ENCODE data around the gene TUBA1B. TPM values are rescaled to one million over a fixed set of nuclear protein-coding genes. Genes with fewer than 3 reads are reported as not detected.

TUBA1B gene
- total and polyA plus RNA-seq, 2 donors (not counting 3 experiments of a cell fraction or from before 2014, with no cell fraction given): 2,245 to 5,362 TPM

GRCh38 chr12:49088150-49088931, 42.9 kb downstream of the TUBA1B start:
- no peak overlapping the region for H3K27ac ChIP-seq (ENCODE audit: insufficient read depth, low read depth, low read length)
- peak; percentile 99 for FAIRE-seq
- POLR2A ChIA-PET: interaction anchor here (0.6 to 1.5 kb wide), 8 partner anchors 10 to 100 kb away, joined by 3 to 12 read pairs (median 4); partner anchors contain the start of genes RHEBL1 and TUBA1B
- peak overlapping the region; percentile 64 for H2AFZ ChIP-seq (ENCODE audit: low read depth, low read length)
- no peaks in the 10 kb centered on the region for H3K9me3 ChIP-seq (replicated peaks; ENCODE audit: control insufficient read depth, insufficient read depth, low read length)
- H3K9me1 ChIP-seq (replicated peaks; ENCODE audit: control insufficient read depth, extremely low read depth, insufficient read depth, low read length): no peaks in the 10 kb centered on the region
- dilution Hi-C loops (cut with MboI; ENCODE audit: extremely low pct_ligation_motif_present, low sequenced_read_pairs): no loop called here
- intact Hi-C loops (cut with micrococcal nuclease): loop anchor here (1.0 to 2.0 kb wide), 4 partner anchors 10 to 147 kb away; partner anchors contain the start of gene TUBA1B
- BruUV-seq (replicated peaks): no TSS peak
- peak; percentile 91 for DNase-seq (ENCODE audit: low read depth, low spot score)
- H3K27me3 ChIP-seq (ENCODE audit: control insufficient read depth in 2 of 2, insufficient read depth in 2 of 2, low read length in 2 of 2): no peaks in the 10 kb centered on the region
- H4K20me1 ChIP-seq (replicated peaks; ENCODE audit: control insufficient read depth, extremely low read depth, insufficient read depth, low read length): no peaks in the 10 kb centered on the region
- no peak overlapping the region for H3K4me3 ChIP-seq (replicated peaks in 1 of 3; ENCODE audit: insufficient read depth in 1 of 3, low read depth in 1 of 3, low read length in 3 of 3)
- TF ChIP-seq POLR2AphosphoS5 (IDR thresholded peaks at IDR 0.05; ENCODE audit: insufficient read depth, low read depth, low read length) (peak; percentile 38), MAX (IDR thresholded peaks at IDR 0.05; ENCODE audit: insufficient read depth, insufficient read length) (no peak), MYC (IDR thresholded peaks at IDR 0.05; ENCODE audit: low read depth, low read length) (no peak), GATA2 (IDR thresholded peaks at IDR 0.05; ENCODE audit: insufficient read depth, insufficient read length, low read depth, low read length) (no peak), FOS (IDR thresholded peaks at IDR 0.05; ENCODE audit: borderline replicate concordance, insufficient read depth, low read length) (peak; percentile 31), POLR2A (IDR thresholded peaks at IDR 0.05; ENCODE audit: low read depth, low read length) (no peak), JUN (IDR thresholded peaks at IDR 0.05; ENCODE audit: borderline replicate concordance, insufficient read depth, insufficient read length, low read depth) (no peak), CTCF (IDR thresholded peaks at IDR 0.05; ENCODE audit: extremely low read depth in 1 of 2, insufficient read depth in 1 of 2, low read depth in 1 of 2, low read length in 2 of 2) (peak; percentile 90 to 95), EZH2 (IDR thresholded peaks at IDR 0.05; ENCODE audit: borderline replicate concordance, low read depth, low read length, severe bottlenecking) (no peak)
- no peaks in the 10 kb centered on the region for H3K36me3 ChIP-seq (ENCODE audit: control insufficient read depth in 2 of 2, extremely low read depth in 1 of 2, insufficient read depth in 2 of 2, low read length in 2 of 2)
- CTCF ChIA-PET: interaction anchor here (0.6 to 6.5 kb wide), 29 partner anchors 9 to 259 kb away, joined by 3 to 248 read pairs (median 7); partner anchors contain the start of genes LMBR1L, RHEBL1, TUBA1A and TUBA1B
- peak overlapping the region; percentile 18 for H3K4me2 ChIP-seq (ENCODE audit: insufficient read depth, low read length)
- peaks cover 39% of the 10 kb centered on the region for H3K4me1 ChIP-seq (ENCODE audit: control insufficient read depth, extremely low read depth, insufficient read depth, low read length)
- no peak overlapping the region for H3K9ac ChIP-seq (replicated peaks; ENCODE audit: extremely low read depth, insufficient read depth, low read length)
- H3K79me2 ChIP-seq (ENCODE audit: control insufficient read depth, insufficient read depth, low read length): no peaks in the 10 kb centered on the region
